ENCODE data around the gene TIMELESS.

TIMELESS gene

GRCh38 chr12:56488041-56488955 is 39.1 kb upstream of the TIMELESS start, which contains the start of gene GLS2 (continued):
- TF ChIP-seq, protein P1, sequence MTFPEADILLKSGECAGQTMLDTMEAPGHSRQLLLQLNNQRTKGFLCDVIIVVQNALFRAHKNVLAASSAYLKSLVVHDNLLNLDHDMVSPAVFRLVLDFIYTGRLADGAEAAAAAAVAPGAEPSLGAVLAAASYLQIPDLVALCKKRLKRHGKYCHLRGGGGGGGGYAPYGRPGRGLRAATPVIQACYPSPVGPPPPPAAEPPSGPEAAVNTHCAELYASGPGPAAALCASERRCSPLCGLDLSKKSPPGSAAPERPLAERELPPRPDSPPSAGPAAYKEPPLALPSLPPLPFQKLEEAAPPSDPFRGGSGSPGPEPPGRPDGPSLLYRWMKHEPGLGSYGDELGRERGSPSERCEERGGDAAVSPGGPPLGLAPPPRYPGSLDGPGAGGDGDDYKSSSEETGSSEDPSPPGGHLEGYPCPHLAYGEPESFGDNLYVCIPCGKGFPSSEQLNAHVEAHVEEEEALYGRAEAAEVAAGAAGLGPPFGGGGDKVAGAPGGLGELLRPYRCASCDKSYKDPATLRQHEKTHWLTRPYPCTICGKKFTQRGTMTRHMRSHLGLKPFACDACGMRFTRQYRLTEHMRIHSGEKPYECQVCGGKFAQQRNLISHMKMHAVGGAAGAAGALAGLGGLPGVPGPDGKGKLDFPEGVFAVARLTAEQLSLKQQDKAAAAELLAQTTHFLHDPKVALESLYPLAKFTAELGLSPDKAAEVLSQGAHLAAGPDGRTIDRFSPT (tag by site-specific recombination; IDR thresholded peaks at IDR 0.05): no peak
- TF ChIP-seq ZNF221 (tag by site-specific recombination; IDR thresholded peaks at IDR 0.05; ENCODE audit: borderline replicate concordance) (no peak), ZNF311 (tag by site-specific recombination; IDR thresholded peaks at IDR 0.05; ENCODE audit: borderline replicate concordance) (no peak), HOXA7 (CRISPR knock-in tag; IDR thresholded peaks at IDR 0.05; ENCODE audit: borderline replicate concordance) (no peak), KLF1 (tag by site-specific recombination; IDR thresholded peaks at IDR 0.05) (no peak), ZBTB20 (tag by site-specific recombination; IDR thresholded peaks at IDR 0.05) (peak; percentile 81), ZNF157 (tag by site-specific recombination; IDR thresholded peaks at IDR 0.05) (no peak), ZNF521 (tag by site-specific recombination; IDR thresholded peaks at IDR 0.05) (no peak), ZNF585B (tag by site-specific recombination; IDR thresholded peaks at IDR 0.05) (no peak), ZNF549 (tag by site-specific recombination; IDR thresholded peaks at IDR 0.05) (no peak), ZNF704 (tag by site-specific recombination; IDR thresholded peaks at IDR 0.05) (no peak), SP7 (tag by site-specific recombination; IDR thresholded peaks at IDR 0.05) (no peak), YY1 (tag by site-specific recombination; IDR thresholded peaks at IDR 0.05) (no peak), OVOL3 (tag by site-specific recombination; IDR thresholded peaks at IDR 0.05) (no peak), ZNF174 (tag by site-specific recombination; IDR thresholded peaks at IDR 0.05) (no peak), ZBTB11 (tag by site-specific recombination; conservative IDR thresholded peaks at IDR 0.05; ENCODE audit: low read depth) (no peak), ZNF169 (tag by site-specific recombination; IDR thresholded peaks at IDR 0.05) (no peak), ZNF701 (tag by site-specific recombination; IDR thresholded peaks at IDR 0.05) (no peak), ZNF184 (tag by site-specific recombination; IDR thresholded peaks at IDR 0.05) (no peak), ZNF792 (tag by site-specific recombination; IDR thresholded peaks at IDR 0.05) (no peak), ZNF426 (tag by site-specific recombination; IDR thresholded peaks at IDR 0.05) (no peak)
- TF ChIP-seq, protein P2, sequence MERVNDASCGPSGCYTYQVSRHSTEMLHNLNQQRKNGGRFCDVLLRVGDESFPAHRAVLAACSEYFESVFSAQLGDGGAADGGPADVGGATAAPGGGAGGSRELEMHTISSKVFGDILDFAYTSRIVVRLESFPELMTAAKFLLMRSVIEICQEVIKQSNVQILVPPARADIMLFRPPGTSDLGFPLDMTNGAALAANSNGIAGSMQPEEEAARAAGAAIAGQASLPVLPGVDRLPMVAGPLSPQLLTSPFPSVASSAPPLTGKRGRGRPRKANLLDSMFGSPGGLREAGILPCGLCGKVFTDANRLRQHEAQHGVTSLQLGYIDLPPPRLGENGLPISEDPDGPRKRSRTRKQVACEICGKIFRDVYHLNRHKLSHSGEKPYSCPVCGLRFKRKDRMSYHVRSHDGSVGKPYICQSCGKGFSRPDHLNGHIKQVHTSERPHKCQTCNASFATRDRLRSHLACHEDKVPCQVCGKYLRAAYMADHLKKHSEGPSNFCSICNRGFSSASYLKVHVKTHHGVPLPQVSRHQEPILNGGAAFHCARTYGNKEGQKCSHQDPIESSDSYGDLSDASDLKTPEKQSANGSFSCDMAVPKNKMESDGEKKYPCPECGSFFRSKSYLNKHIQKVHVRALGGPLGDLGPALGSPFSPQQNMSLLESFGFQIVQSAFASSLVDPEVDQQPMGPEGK (tag by site-specific recombination; IDR thresholded peaks at IDR 0.05): peak; percentile 60
- TF ChIP-seq, protein P3, sequence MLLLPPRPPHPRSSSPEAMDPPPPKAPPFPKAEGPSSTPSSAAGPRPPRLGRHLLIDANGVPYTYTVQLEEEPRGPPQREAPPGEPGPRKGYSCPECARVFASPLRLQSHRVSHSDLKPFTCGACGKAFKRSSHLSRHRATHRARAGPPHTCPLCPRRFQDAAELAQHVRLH (tag by site-specific recombination; IDR thresholded peaks at IDR 0.05): no peak
- TF ChIP-seq, protein P4, sequence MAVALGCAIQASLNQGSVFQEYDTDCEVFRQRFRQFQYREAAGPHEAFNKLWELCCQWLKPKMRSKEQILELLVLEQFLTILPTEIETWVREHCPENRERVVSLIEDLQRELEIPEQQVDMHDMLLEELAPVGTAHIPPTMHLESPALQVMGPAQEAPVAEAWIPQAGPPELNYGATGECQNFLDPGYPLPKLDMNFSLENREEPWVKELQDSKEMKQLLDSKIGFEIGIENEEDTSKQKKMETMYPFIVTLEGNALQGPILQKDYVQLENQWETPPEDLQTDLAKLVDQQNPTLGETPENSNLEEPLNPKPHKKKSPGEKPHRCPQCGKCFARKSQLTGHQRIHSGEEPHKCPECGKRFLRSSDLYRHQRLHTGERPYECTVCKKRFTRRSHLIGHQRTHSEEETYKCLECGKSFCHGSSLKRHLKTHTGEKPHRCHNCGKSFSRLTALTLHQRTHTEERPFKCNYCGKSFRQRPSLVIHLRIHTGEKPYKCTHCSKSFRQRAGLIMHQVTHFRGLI (tag by site-specific recombination; IDR thresholded peaks at IDR 0.05): no peak
